GM18909 (cell line): ENCODE measurements around the gene A4GALT.
"Not testable (repeated sequence)": the region's sequence is repeated elsewhere in the genome, so short reads cannot be mapped to it uniquely, and the experiment has no call there.

Source experiments
- ATAC-seq: cut with Tn5 transposase; IDR thresholded peaks from one replicate; pipeline ENCODE4 v1.9.1; 2021; ENCODE audit warnings: mild to moderate bottlenecking; ENCODE audit not compliant: unreplicated experiment, poor library complexity

A4GALT gene

GRCh38 chr22:42685941-42686653 is 34.6 kb downstream of the A4GALT start:
- no peak for ATAC-seq

GRCh38 chr22:42684462-42685195 is 36.0 kb downstream of the A4GALT start:
- no peak for ATAC-seq

GRCh38 chr22:42683578-42684283 is 36.9 kb downstream of the A4GALT start:
- ATAC-seq: no peak

GRCh38 chr22:42682113-42682851 is 38.4 kb downstream of the A4GALT start:
- ATAC-seq: no peak

- no peak for ATAC-seq
Measured at GRCh38 chr22:42680648-42681047, 40.0 kb downstream of the A4GALT start.

- ATAC-seq: no peak
Measured at GRCh38 chr22:42679691-42680090, 41.0 kb downstream of the A4GALT start.

- no peak for ATAC-seq
Measured at GRCh38 chr22:42678894-42679293, 41.8 kb downstream of the A4GALT start.

GRCh38 chr22:42677936-42678335 is 42.7 kb downstream of the A4GALT start:
- not testable (repeated sequence) for ATAC-seq

GRCh38 chr22:42676059-42676607 is 44.5 kb downstream of the A4GALT start:
- no peak for ATAC-seq

- ATAC-seq: no peak
Measured at GRCh38 chr22:42673898-42674401, 46.7 kb downstream of the A4GALT start.

GRCh38 chr22:42673071-42673470 is 47.6 kb downstream of the A4GALT start:
- not testable (repeated sequence) for ATAC-seq

GRCh38 chr22:42670921-42671709 is 49.6 kb downstream of the A4GALT start:
- ATAC-seq: no peak

- ATAC-seq: no peak
Measured at GRCh38 chr22:42670046-42670445, 50.6 kb downstream of the A4GALT start.

GRCh38 chr22:42666393-42666792 is 54.3 kb downstream of the A4GALT start:
- ATAC-seq: not testable (repeated sequence)

GRCh38 chr22:42664976-42665831 is 55.5 kb downstream of the A4GALT start:
- ATAC-seq: no peak

GRCh38 chr22:42661985-42662831 is 58.5 kb downstream of the A4GALT start:
- ATAC-seq: no peak

- ATAC-seq: no peak
Measured at GRCh38 chr22:42656578-42656977, 64.1 kb downstream of the A4GALT start.
